DND-41 (cell line): ENCODE results near the gene GLTP.
"Not testable (repeated sequence)": the region's sequence is repeated elsewhere in the genome, so short reads cannot be mapped to it uniquely, and the experiment has no call there.

ENCODE experiments used
- ATAC-seq: fragments of 200-7000 bp; cut with Tn5 transposase; 3 replicates; pipeline ENCODE4 v1.9.1; 2021; ENCODE audit warnings: low read depth; ENCODE audit not compliant: insufficient read depth
- DNase-seq: peaks from one replicate; pipeline ENCODE4 v3.0.0-alpha.2; 2020
- H2AFZ ChIP-seq: 2 replicates; pipeline ENCODE4 v1.6.0; 2012; ENCODE audit warnings: low read depth, low read length
- H3K27ac ChIP-seq: 2 replicates; pipeline ENCODE4 v1.5.1; 2012; ENCODE audit warnings: low read length, inconsistent platforms
- H3K27me3 ChIP-seq: fragments of 200-600 bp; sonication (generic); 2 replicates; pipeline ENCODE4 v1.6.0; 2012; ENCODE audit warnings: low read length, mild to moderate bottlenecking, inconsistent platforms; ENCODE audit not compliant: insufficient read depth, poor library complexity
- H3K36me3 ChIP-seq: 2 replicates; pipeline ENCODE4 v1.5.1; 2012; ENCODE audit warnings: low read length, inconsistent platforms; ENCODE audit not compliant: insufficient read depth
- H3K4me1 ChIP-seq: 2 replicates; pipeline ENCODE4 v1.5.1; 2012; ENCODE audit warnings: mild to moderate bottlenecking, low read length; ENCODE audit not compliant: insufficient read depth
- H3K4me2 ChIP-seq: 2 replicates; pipeline ENCODE4 v1.6.0; 2012; ENCODE audit warnings: mild to moderate bottlenecking, moderate library complexity, low read length, inconsistent platforms; ENCODE audit not compliant: insufficient read depth
- H3K4me3 ChIP-seq, 2 experiments: fragments of 200-600 bp in 1 of 2; shearing (Covaris generic) in 1 of 2; 2 replicates each; pipeline ENCODE4 v1.5.1; 2012 to 2016; ENCODE audit warnings: inconsistent platforms in 2 of 2, low read length in 2 of 2, mild to moderate bottlenecking in 2 of 2, low read depth in 1 of 2, moderate library complexity in 1 of 2
- H3K79me2 ChIP-seq: 2 replicates; pipeline ENCODE4 v1.6.0; 2012; ENCODE audit warnings: low read length, inconsistent platforms; ENCODE audit not compliant: insufficient read depth
- H3K9ac ChIP-seq: 2 replicates; pipeline ENCODE4 v1.6.0; 2012; ENCODE audit warnings: low read depth, mild to moderate bottlenecking, inconsistent platforms, low read length, moderate library complexity
- H3K9me3 ChIP-seq: 2 replicates; pipeline ENCODE4 v1.5.1; 2012; ENCODE audit warnings: low read length, moderate library complexity, mild to moderate bottlenecking, inconsistent platforms; ENCODE audit not compliant: insufficient read depth, severe bottlenecking
- H4K20me1 ChIP-seq: 2 replicates; pipeline ENCODE4 v1.6.0; 2012; ENCODE audit warnings: low read length; ENCODE audit not compliant: insufficient read depth
- CTCF ChIP-seq: IDR thresholded peaks from 2 replicates; pipeline ENCODE4 v1.5.1; 2012; ENCODE audit warnings: borderline replicate concordance, low read length, moderate library complexity, mild to moderate bottlenecking; ENCODE audit not compliant: poor library complexity, severe bottlenecking; ENCODE audit errors: extremely low read depth
- EZH2 ChIP-seq: IDR thresholded peaks from 3 replicates; pipeline ENCODE4 v1.6.1; 2012; ENCODE audit warnings: borderline replicate concordance, low read depth, mild to moderate bottlenecking, moderate library complexity, low read length, inconsistent platforms; ENCODE audit not compliant: severe bottlenecking

GLTP gene

GRCh38 chr12:109893261-109893995 is 13.1 kb upstream of the GLTP start:
- Histone ChIP-seq H3K36me3 (no peaks in the 10 kb centered on the region), H3K4me1 (peaks cover 5% of the 10 kb centered on the region; the same call in 1 of the 2 replicates), H2AFZ (no peak overlapping the region), H3K9me3 (no peaks in the 10 kb centered on the region), H3K27ac (no peak overlapping the region), H3K27me3 (no peaks in the 10 kb centered on the region), H3K9ac (no peak overlapping the region), H3K4me2 (no peak overlapping the region), H3K79me2 (no peaks in the 10 kb centered on the region), H3K4me3 (no peak overlapping the region), H4K20me1 (no peaks in the 10 kb centered on the region)
- TF ChIP-seq CTCF (no peak), EZH2 (no peak)
- DNase-seq (no peak), ATAC-seq (no peak)

GRCh38 chr12:109892748-109893147 is 12.4 kb upstream of the GLTP start:
- Histone ChIP-seq H3K9me3 (no peaks in the 10 kb centered on the region), H3K79me2 (no peaks in the 10 kb centered on the region), H3K4me1 (peaks cover 5% of the 10 kb centered on the region; the same call in 1 of the 2 replicates), H3K4me3 (no peak overlapping the region), H3K36me3 (no peaks in the 10 kb centered on the region), H3K9ac (no peak overlapping the region), H3K27me3 (no peaks in the 10 kb centered on the region), H2AFZ (no peak overlapping the region), H3K27ac (no peak overlapping the region), H4K20me1 (no peaks in the 10 kb centered on the region), H3K4me2 (peak overlapping the region; percentile 47; the same call in 1 of the 2 replicates)
- ATAC-seq (peak; percentile 83), DNase-seq (peak; percentile 30)
- TF ChIP-seq EZH2 = no peak
- no peak for TF ChIP-seq CTCF

GRCh38 chr12:109892165-109892715 is 11.9 kb upstream of the GLTP start:
- Histone ChIP-seq H3K27ac (no peak overlapping the region), H3K9me3 (no peaks in the 10 kb centered on the region), H2AFZ (no peak overlapping the region), H4K20me1 (no peaks in the 10 kb centered on the region), H3K4me2 (peak overlapping the region; percentile 47; the same call in 1 of the 2 replicates), H3K4me3 (no peak overlapping the region), H3K27me3 (no peaks in the 10 kb centered on the region), H3K79me2 (no peaks in the 10 kb centered on the region), H3K36me3 (no peaks in the 10 kb centered on the region), H3K9ac (no peak overlapping the region), H3K4me1 (peaks cover 5% of the 10 kb centered on the region; the same call in 1 of the 2 replicates)
- ATAC-seq (no peak), DNase-seq (no peak)
- TF ChIP-seq EZH2 (no peak), CTCF (no peak)

DNA sequence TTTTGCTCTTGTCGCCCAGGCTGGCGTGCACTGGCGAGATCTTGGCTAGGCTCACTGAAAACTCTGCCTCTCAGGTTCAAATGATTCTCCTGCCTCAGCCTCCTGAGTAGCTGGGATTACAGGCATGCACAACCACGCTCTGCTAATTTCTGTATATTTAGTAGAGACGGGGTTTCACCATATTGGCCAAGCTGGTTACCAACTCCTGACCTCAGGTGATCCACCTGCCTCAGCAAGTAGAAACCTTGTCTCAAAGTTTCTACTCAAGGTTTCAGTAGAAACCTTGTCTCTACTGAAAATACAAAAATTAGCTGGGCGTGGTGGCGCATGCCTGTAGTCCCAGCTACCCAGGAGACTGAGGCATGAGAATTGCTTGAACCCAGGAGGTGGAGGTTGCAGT is 11.4 kb upstream of the GLTP start:
- DNase-seq, H3K9ac ChIP-seq, H4K20me1 ChIP-seq, H3K4me2 ChIP-seq, H3K4me3 ChIP-seq, H3K27ac ChIP-seq, H3K4me1 ChIP-seq, H2AFZ ChIP-seq, H3K79me2 ChIP-seq, H3K27me3 ChIP-seq, ATAC-seq, H3K9me3 ChIP-seq, H3K36me3 ChIP-seq: not testable (repeated sequence)
